Measurements from ENCODE around the gene CPNE7. TPM values are rescaled to one million over a fixed set of nuclear protein-coding genes. Genes with fewer than 3 reads are reported as not detected.

Gene CPNE7
- total and polyA plus RNA-seq, 9 of the 15 experiments (the other 6 are each of a cell fraction or from before 2014, with no cell fraction given): 0.30 to 73.4 (median 32.7) TPM

DNA sequence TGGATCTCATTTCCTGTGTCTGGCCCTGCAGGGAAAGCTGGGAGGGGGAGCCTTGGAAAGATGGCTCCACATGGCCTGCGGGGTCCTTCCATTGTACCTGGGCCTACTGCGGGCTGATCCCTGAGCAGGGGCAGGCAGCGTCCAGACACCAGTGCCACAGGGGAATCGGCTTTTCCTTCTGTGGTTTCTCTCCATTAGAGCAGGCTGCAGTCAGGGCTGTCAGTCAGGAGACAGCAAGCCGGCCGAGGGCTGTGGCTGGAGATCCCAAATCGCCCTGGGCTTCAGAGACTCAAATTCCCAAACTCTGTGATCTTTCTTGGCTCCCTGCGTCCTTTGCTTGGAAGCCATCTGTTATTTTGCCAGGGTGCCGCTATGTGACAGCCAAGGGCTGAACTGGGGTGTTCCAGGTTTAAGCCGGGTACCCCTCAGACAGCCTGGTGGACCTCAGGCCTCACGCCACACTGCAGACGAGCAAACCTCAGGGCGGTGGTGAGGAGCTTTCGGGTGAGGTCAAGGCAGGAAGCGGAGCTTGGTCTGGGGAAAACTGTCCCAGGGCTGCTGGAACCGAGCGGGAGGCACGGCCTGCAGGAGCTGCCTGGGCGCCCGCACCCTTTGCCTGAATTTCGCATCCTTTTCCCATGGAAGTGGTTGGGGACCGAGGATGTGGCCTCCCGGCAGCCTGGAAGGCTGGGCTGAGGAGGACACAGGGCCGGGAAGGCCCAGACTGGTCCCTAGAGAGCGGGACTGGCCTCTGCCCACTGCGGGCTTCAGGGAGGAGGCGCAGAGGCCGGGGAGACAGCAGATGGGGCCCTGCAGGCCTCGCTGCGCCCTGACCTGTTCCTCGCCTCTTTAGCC, 1.5 kb upstream of the CPNE7 start (continued):
- TF ChIP-seq AFF4 (CRISPR knock-in tag; IDR thresholded peaks at IDR 0.05) (no peak), NKRF (IDR thresholded peaks at IDR 0.05; ENCODE audit: borderline replicate concordance) (no peak), NCOA4 (IDR thresholded peaks at IDR 0.05; ENCODE audit: partially characterized antibody) (no peak), L3MBTL2 (IDR thresholded peaks at IDR 0.05) (no peak), SAP30 (IDR thresholded peaks at IDR 0.05; ENCODE audit: borderline replicate concordance, insufficient read depth, low read depth, low read length, poor library complexity, severe bottlenecking) (no peak), IRF9 (tag; IDR thresholded peaks at IDR 0.05) (no peak), MTA3 (IDR thresholded peaks at IDR 0.05; ENCODE audit: borderline replicate concordance) (no peak), ZBTB8A (IDR thresholded peaks at IDR 0.05; ENCODE audit: partially characterized antibody) (no peak), HOXB6 (CRISPR knock-in tag; IDR thresholded peaks at IDR 0.05; ENCODE audit: borderline replicate concordance) (no peak), ZNF398 (CRISPR knock-in tag; IDR thresholded peaks at IDR 0.05) (no peak), ZNF282 (CRISPR knock-in tag; IDR thresholded peaks at IDR 0.05) (0 out of 2 replicates have a peak, but pooled peaks have one; percentile 76)
- TF ChIP-seq, protein P1, sequence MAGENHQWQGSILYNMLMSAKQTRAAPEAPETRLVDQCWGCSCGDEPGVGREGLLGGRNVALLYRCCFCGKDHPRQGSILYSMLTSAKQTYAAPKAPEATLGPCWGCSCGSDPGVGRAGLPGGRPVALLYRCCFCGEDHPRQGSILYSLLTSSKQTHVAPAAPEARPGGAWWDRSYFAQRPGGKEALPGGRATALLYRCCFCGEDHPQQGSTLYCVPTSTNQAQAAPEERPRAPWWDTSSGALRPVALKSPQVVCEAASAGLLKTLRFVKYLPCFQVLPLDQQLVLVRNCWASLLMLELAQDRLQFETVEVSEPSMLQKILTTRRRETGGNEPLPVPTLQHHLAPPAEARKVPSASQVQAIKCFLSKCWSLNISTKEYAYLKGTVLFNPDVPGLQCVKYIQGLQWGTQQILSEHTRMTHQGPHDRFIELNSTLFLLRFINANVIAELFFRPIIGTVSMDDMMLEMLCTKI (IDR thresholded peaks at IDR 0.05; ENCODE audit: partially characterized antibody): no peak

Measured in K562 (cell line).